ENCODE data around the gene ZBTB16.

ZBTB16 gene

DNA sequence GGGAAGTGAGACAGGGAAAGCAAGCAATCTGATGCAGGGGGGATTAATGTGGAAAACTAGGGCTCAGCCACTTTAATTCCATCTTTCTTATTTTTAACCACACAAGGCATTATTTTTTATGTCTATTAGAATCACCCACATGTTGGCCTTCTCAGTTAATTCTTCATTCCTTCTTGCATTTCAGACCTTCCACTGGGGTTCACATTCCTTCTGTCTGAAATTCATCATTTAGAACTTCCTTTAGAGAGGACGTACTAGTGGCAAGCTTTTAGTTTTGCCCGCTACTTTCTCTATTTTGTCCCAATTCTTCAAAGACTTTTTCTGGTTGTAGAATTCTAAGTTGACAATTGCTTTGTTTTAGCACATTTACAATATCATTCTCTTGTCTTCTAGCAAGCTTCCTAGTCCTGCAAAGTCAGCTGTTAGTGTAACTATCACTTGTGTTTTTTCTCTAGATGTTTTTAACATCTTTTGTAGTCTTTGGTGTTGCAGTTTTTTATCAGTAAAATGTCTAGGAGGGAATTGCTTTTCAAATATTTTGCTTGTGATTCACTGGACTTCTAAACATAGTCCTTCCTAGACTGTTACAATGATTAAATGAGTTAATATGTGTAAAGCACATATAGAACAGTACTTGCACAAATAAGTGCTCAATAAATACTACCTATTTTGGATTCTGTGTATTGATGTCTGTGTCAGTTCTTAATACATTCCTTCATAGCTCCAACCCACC is 231.2 kb downstream of the ZBTB16 start:
- no peak for DNase-seq

GRCh38 chr11:114291381-114291780 is 231.9 kb downstream of the ZBTB16 start:
- DNase-seq = no peak

DNA sequence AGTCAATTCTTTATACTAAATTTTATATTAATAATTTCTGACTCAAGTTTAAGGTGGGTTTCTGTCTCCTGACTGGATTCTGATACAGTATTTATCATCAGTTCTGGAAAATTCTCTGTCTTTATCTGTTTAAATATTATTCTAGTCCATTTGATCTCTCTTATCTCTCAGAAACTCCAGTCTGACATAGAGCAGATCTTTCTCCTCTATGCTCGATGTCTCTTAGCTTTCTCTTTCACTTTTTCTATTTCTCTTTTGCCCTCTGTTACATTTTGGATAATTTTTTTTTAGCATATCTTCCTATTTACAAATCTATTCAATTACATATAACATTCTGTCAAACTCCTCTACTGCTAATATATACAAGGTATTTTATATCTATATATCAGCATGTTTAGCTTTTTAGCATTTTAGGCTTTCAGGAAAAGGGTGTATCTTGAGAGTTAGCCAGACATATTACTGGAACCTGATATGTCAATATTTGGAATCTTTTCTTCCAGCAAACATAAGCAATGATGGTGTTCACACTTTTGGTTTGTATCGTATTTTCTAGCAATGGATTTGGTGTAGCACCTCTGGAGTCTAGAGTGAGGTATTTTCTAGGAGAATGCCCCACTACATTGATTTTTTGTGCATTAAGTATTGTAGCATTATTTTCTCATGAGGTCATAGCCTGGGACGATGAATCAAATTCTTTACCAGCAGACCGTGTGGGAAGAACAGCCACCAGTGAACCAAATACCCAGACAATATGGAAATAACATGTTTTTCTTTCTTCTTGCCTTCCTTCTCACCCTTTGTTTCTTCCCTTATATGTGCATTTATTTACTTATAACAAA is 232.6 kb downstream of the ZBTB16 start:
- no peak for DNase-seq

DNA sequence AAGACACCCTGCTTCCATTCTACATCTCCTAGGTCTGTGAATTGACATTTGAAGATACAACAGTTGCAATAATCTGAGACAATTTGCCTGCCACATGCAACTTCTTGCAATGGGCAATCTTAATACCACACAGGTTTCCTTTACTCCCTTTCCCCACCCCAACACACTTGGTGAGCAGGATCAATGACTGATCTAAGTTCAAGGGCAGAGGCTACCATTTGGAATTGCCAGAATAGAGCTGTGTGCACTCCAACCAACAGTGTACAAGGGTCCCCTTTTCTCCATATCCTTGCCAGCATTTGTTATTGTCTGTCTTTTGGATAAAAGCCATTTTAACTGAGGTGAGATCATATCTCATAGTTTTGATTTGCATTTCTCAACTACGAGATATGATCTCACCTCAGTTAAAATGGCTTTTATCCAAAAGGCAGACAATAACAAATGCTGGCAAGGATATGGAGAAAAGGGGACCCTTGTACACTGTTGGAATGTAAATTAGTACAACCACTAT is 233.7 kb downstream of the ZBTB16 start:
- DNase-seq = no peak

DNA sequence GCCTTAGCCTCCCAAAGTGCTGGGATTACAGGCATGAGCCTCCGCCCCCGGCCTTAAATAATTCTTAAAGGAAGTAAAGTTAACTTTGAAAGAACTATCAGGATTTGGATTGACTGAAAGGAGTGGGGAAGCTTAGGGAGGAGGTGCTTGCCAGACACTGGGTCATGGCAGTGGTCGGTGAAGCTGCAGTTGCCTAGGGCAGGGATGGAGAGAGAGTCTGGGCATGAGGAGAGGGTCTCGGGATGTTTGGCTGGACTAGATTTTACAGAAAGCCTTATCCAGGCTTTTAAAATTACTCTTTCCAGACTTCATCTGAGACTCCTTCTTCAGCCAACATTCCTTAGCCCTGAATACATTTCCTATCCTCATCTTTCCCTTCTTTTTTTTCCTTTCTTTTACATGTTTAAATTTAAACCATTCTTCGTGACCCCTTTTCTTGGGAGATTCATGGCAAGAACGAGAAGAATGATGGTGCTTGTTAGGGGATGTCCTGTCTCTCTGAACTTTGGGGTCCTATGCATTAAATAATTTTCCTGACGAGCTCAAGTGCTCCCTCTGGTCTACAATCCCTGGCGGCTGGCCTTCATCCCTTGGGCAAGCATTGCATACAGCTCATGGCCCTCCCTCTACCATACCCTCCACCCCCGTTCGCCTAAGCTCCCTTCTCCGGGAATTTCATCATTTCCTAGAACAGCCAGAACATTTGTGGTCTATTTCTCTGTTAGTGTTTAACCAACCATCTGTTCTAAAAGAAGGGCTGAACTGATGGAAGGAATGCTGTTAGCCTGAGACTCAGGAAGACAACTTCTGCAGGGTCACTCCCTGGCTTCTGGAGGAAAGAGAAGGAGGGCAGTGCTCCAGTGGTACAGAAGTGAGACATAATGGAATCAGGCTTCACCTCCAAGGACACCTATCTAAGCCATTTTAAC is 236.4 kb downstream of the ZBTB16 start, which contains the start of gene NNMT:
TSS of gene NNMT (plus strand) at position 724 of the 929 bp plus-strand sequence. CDS start at position 882, 158 bp downstream.
- DNase-seq = no peak

- no peak for DNase-seq
These were observed 237.3 kb downstream of the ZBTB16 start for GRCh38 chr11:114296605-114297372.

DNA sequence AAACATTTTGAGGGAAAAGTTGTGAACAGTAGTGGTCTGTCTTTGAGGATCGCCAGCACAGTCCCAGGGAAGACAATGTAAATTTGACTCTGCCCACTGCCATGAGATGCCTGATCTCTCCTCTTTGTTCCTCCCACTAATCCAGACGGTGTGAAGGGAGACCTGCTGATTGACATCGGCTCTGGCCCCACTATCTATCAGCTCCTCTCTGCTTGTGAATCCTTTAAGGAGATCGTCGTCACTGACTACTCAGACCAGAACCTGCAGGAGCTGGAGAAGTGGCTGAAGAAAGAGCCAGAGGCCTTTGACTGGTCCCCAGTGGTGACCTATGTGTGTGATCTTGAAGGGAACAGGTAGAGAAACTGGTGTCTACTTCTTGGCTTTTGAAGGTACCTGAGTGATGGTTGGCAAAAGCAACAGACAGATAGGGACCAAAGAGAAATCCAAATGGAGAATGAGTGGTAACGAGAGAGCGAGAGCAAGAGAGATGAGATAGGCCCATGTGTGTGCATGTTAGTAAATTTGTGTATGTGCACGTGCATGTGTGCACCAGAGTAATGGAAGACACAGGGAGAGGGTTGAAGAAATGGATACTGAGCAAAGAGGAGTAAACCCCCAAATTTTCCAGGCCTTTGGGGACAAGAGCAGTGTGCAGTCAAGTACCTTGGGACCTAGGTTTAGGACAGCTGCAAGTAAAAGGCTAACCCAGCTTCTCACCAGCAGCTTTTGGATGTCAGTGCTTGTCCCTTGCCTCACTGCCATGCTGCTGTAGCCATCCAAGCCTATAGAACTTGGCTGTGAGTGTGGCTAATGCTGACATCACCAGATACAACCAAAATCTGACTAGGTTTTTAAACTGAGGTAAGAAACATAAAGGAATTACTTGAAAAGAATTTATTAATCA is 238.5 kb downstream of the ZBTB16 start:
- DNase-seq = no peak

- DNase-seq = no peak
These were observed 239.2 kb downstream of the ZBTB16 start for GRCh38 chr11:114298710-114299109.
